OCI-LY1 (cell line): Measurements from ENCODE around the gene TMEM244.

Experiments used
- H2AFZ ChIP-seq: fragments of 200-600 bp; sonication (generic), shearing (Covaris generic); 2 replicates; pipeline ENCODE4 v1.6.0; 2014; ENCODE audit warnings: antibody characterized with exemption, mild to moderate bottlenecking, low read length
- H3F3A ChIP-seq: fragments of 200-600 bp; sonication (generic), shearing (Covaris generic); 2 replicates; pipeline ENCODE4 v1.6.0; 2014; ENCODE audit warnings: mild to moderate bottlenecking, antibody characterized with exemption, low read length, moderate library complexity; ENCODE audit not compliant: insufficient read depth
- H3K27ac ChIP-seq: fragments of 200-600 bp; sonication (generic); 2 replicates; pipeline ENCODE4 v1.5.1; 2014; ENCODE audit warnings: low read length, mixed run types, mild to moderate bottlenecking, low read depth; ENCODE audit not compliant: poor library complexity, severe bottlenecking
- H3K27me3 ChIP-seq: fragments of 200-600 bp; sonication (generic); 2 replicates; pipeline ENCODE4 v1.6.0; 2014; ENCODE audit warnings: antibody characterized with exemption, mild to moderate bottlenecking, low read length, moderate library complexity; ENCODE audit not compliant: insufficient read depth
- H3K36me3 ChIP-seq: fragments of 200-600 bp; sonication (generic); 2 replicates; pipeline ENCODE4 v1.6.1; 2014; ENCODE audit warnings: mild to moderate bottlenecking, antibody characterized with exemption, low read length, moderate library complexity, mixed read lengths; ENCODE audit not compliant: insufficient read depth
- H3K4me1 ChIP-seq: fragments of 200-600 bp; sonication (generic); 2 replicates; pipeline ENCODE4 v1.5.1; 2014; ENCODE audit warnings: mild to moderate bottlenecking, low read length, moderate library complexity; ENCODE audit not compliant: insufficient read depth, severe bottlenecking
- H3K4me2 ChIP-seq: fragments of 200-600 bp; sonication (generic), shearing (Covaris generic); 2 replicates; pipeline ENCODE4 v1.6.1; 2014; ENCODE audit warnings: low read length
- H3K4me3 ChIP-seq: fragments of 200-600 bp; sonication (generic); 2 replicates; pipeline ENCODE4 v1.5.1; 2014; ENCODE audit warnings: low read length, low read depth, mild to moderate bottlenecking, mixed read lengths; ENCODE audit not compliant: poor library complexity, severe bottlenecking
- H3K79me2 ChIP-seq: fragments of 200-600 bp; shearing (Covaris generic); 2 replicates; pipeline ENCODE4 v1.6.1; 2016; ENCODE audit warnings: mixed run types, low read length, mixed read lengths; ENCODE audit not compliant: insufficient read depth
- H3K9ac ChIP-seq: fragments of 200-600 bp; sonication (generic), shearing (Covaris generic); 2 replicates; pipeline ENCODE4 v1.6.1; 2014; ENCODE audit warnings: mild to moderate bottlenecking, low read length, mixed read lengths
- H3K9me2 ChIP-seq: fragments of 200-600 bp; sonication (generic), shearing (Covaris generic); 2 replicates; pipeline ENCODE4 v1.6.1; 2014; ENCODE audit warnings: low read depth, mild to moderate bottlenecking, low read length, mixed read lengths
- H3K9me3 ChIP-seq: fragments of 200-600 bp; shearing (Covaris generic); 2 replicates; pipeline ENCODE4 v1.6.1; 2014; ENCODE audit warnings: low read length, mixed read lengths
- H4K20me1 ChIP-seq: fragments of 200-600 bp; sonication (generic), shearing (Covaris generic); 2 replicates; pipeline ENCODE4 v1.6.0; 2016; ENCODE audit warnings: mild to moderate bottlenecking, low read length; ENCODE audit not compliant: insufficient read depth
- EZH2 ChIP-seq: fragments of 200-600 bp; sonication (generic), shearing (Covaris generic); IDR thresholded peaks from 2 replicates; pipeline ENCODE4 v1.8.0; 2017; ENCODE audit warnings: borderline replicate concordance, mixed run types, mild to moderate bottlenecking, antibody characterized with exemption, low read length, moderate library complexity, mixed read lengths
- TF ChIP-seq, protein P1 (sequence below): fragments of 200-600 bp; sonication (generic), shearing (Covaris generic); IDR thresholded peaks from 2 replicates; pipeline ENCODE4 v1.5.1; 2017; ENCODE audit warnings: mild to moderate bottlenecking, antibody characterized with exemption, low read length, moderate library complexity, mixed read lengths

Gene TMEM244

DNA sequence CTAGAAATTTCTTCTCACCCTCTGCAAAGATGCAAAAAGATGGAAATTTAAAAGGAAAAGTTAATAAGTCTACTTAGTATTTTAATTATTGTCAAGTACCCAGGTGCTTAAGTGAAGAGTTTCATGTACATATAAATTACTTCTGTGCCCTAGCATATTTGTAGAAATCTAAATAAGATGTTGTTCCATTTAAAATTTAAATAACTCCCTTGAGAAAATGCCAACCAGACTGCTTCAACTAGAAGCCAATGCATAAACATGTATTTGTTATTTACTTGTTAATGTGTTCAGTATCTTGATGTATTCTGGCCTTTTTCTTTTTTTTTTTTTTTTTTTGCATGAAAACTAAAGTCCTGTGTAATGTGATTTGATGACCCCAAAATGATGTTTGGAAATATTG lies 6.3 kb upstream of the TMEM244 start:
- no peaks in the 10 kb centered on the region for H3K79me2 ChIP-seq
- H3K4me1 ChIP-seq: no peaks in the 10 kb centered on the region
- H3K27me3 ChIP-seq: no peaks in the 10 kb centered on the region
- H3K9ac ChIP-seq: no peak overlapping the region
- no peak overlapping the region for H3K4me2 ChIP-seq
- no peaks in the 10 kb centered on the region for H3K9me2 ChIP-seq
- no peaks in the 10 kb centered on the region for H3F3A ChIP-seq
- H3K36me3 ChIP-seq: no peaks in the 10 kb centered on the region
- H3K4me3 ChIP-seq: no peak overlapping the region
- no peak for TF ChIP-seq EZH2
- TF ChIP-seq, protein P1, sequence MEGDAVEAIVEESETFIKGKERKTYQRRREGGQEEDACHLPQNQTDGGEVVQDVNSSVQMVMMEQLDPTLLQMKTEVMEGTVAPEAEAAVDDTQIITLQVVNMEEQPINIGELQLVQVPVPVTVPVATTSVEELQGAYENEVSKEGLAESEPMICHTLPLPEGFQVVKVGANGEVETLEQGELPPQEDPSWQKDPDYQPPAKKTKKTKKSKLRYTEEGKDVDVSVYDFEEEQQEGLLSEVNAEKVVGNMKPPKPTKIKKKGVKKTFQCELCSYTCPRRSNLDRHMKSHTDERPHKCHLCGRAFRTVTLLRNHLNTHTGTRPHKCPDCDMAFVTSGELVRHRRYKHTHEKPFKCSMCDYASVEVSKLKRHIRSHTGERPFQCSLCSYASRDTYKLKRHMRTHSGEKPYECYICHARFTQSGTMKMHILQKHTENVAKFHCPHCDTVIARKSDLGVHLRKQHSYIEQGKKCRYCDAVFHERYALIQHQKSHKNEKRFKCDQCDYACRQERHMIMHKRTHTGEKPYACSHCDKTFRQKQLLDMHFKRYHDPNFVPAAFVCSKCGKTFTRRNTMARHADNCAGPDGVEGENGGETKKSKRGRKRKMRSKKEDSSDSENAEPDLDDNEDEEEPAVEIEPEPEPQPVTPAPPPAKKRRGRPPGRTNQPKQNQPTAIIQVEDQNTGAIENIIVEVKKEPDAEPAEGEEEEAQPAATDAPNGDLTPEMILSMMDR: no peak
- no peaks in the 10 kb centered on the region for H3K9me3 ChIP-seq
- H3K27ac ChIP-seq: no peak overlapping the region
- H2AFZ ChIP-seq: no peak overlapping the region
- no peaks in the 10 kb centered on the region for H4K20me1 ChIP-seq

DNA sequence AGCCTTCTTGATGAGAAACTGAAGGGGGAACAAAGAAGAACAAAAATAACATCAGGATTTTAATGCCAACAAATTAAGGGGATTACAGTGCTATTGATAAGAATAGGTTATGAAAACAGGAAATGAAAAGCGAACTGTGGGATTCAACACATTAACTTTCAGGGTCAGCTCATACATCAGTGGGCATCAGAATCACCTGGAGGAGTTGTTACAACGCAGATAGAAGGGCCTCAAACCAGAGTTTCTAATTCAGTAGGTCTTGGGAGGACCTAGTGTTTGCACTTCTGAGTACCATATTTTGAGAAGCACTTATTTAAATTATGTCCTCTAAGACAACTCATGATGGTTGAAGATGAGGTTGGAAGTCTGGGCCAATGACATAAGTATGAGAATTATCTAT lies 5.6 kb upstream of the TMEM244 start:
- Histone ChIP-seq H3K36me3 (no peaks in the 10 kb centered on the region), H3K9me2 (no peaks in the 10 kb centered on the region), H3K9ac (no peak overlapping the region), H4K20me1 (no peaks in the 10 kb centered on the region), H3K27me3 (no peaks in the 10 kb centered on the region), H3F3A (no peaks in the 10 kb centered on the region), H3K27ac (no peak overlapping the region), H3K4me1 (no peaks in the 10 kb centered on the region), H2AFZ (no peak overlapping the region), H3K79me2 (no peaks in the 10 kb centered on the region), H3K9me3 (no peaks in the 10 kb centered on the region), H3K4me2 (no peak overlapping the region), H3K4me3 (no peak overlapping the region)
- TF ChIP-seq, protein P1: no peak
- no peak for TF ChIP-seq EZH2

DNA sequence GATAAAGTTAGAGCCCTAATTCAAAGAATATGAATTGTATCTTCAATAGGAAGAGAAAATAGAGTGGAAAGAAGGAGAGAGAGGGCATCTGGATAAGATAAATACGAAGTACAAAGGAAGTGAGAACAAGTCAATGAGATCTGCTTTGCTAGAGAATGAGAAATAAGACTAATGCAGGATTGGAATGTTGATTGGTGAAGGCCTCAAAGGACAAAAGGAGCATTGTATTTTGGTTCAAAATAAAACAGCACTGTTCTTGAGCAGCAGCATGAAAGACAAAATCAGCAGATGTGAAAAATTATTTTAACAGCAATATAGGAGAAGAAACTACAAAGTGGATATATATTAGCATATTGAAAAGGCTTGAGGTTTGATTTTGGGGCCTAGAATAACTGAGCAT lies 5.1 kb upstream of the TMEM244 start:
- TF ChIP-seq, protein P1: no peak
- no peak for TF ChIP-seq EZH2
- no peak overlapping the region for H3K9ac ChIP-seq
- no peaks in the 10 kb centered on the region for H3K9me3 ChIP-seq
- H3K27ac ChIP-seq: no peak overlapping the region
- H3K36me3 ChIP-seq: no peaks in the 10 kb centered on the region
- H3K4me2 ChIP-seq: no peak overlapping the region
- no peaks in the 10 kb centered on the region for H4K20me1 ChIP-seq
- H3K79me2 ChIP-seq: no peaks in the 10 kb centered on the region
- H3K27me3 ChIP-seq: no peaks in the 10 kb centered on the region
- no peaks in the 10 kb centered on the region for H3K9me2 ChIP-seq
- H3F3A ChIP-seq: no peaks in the 10 kb centered on the region
- H2AFZ ChIP-seq: no peak overlapping the region
- H3K4me1 ChIP-seq: no peaks in the 10 kb centered on the region
- H3K4me3 ChIP-seq: no peak overlapping the region
